Activated CD4-positive, alpha-beta T cell treated with anti-CD3 and anti-CD28 coated beads, Interleukin-2, amount 10 ng/mL, durations not matched to agents 24 days and 14 days (primary cell): ENCODE results near the gene SMIM31. TPM values are rescaled to one million over a fixed set of nuclear protein-coding genes. Genes with fewer than 3 reads are reported as not detected.

Source experiments
- DNase-seq: peaks from one replicate; pipeline ENCODE4 v3.0.0; 2022
- H3K27ac Mint-ChIP-seq: one replicate; pipeline ENCODE4 v1.8.0; 2022; ENCODE audit warnings: mild to moderate bottlenecking, mixed read lengths
- H3K27me3 Mint-ChIP-seq: one replicate; pipeline ENCODE4 v1.8.0; 2022; ENCODE audit warnings: mixed read lengths
- H3K36me3 Mint-ChIP-seq: one replicate; pipeline ENCODE4 v1.8.0; 2022; ENCODE audit warnings: low read depth, mild to moderate bottlenecking, mixed read lengths
- H3K4me1 Mint-ChIP-seq: one replicate; pipeline ENCODE4 v1.8.0; 2021; ENCODE audit warnings: mixed read lengths
- H3K4me3 Mint-ChIP-seq: one replicate; pipeline ENCODE4 v1.8.0; 2022; ENCODE audit warnings: mild to moderate bottlenecking, moderate library complexity, mixed read lengths
- H3K9me3 Mint-ChIP-seq: one replicate; pipeline ENCODE4 v1.8.0; 2021; ENCODE audit warnings: mixed read lengths
- intact Hi-C: fragments of 100-400 bp; cut with micrococcal nuclease; formaldehyde crosslinking; loops from one replicate; pipeline ENCODE4 v1.15.1; 2023
- total RNA-seq: library from RNA; stranded (reverse); gene quantifications from 2 replicates; pipeline ENCODE4 v1.2.3, GENCODE V29; 2022

Gene SMIM31
- total RNA-seq, 1 donor from 2014 or later = not detected

DNA sequence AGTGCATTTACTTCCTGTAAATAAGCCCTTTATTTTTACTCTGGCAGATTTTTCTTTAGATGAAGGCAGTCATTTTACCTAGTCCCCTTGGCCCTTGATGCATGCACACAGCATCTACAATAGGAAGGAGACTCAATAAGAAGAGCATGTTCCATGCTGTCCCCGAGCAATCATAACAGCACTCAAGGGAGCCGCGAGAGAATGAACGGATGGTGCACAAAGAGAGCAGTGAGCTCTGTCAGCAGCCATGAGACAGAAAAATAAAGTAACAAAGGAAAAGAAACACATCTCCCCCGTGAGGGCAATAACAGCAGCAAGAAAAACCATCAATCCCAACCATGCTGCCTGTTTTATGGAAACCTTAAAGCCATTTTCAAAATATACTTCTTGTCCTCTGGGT, 11.9 kb downstream of the SMIM31 start:
- intact Hi-C loops = no loop called here
- no peaks in the 10 kb centered on the region for H3K9me3 Mint-ChIP-seq
- DNase-seq = no peak
- no peaks in the 10 kb centered on the region for H3K4me1 Mint-ChIP-seq
- H3K27me3 Mint-ChIP-seq = peaks cover 9% of the 10 kb centered on the region
- H3K36me3 Mint-ChIP-seq = no peaks in the 10 kb centered on the region
- H3K27ac Mint-ChIP-seq = no peak overlapping the region
- no peak overlapping the region for H3K4me3 Mint-ChIP-seq

GRCh38 chr4:164768516-164768915, 14.6 kb downstream of the SMIM31 start:
- H3K27ac Mint-ChIP-seq = no peak overlapping the region
- DNase-seq = no peak
- H3K36me3 Mint-ChIP-seq = no peaks in the 10 kb centered on the region
- H3K4me3 Mint-ChIP-seq = no peak overlapping the region
- no peaks in the 10 kb centered on the region for H3K9me3 Mint-ChIP-seq
- intact Hi-C loops = no loop called here
- peaks cover 7% of the 10 kb centered on the region for H3K27me3 Mint-ChIP-seq
- H3K4me1 Mint-ChIP-seq = no peaks in the 10 kb centered on the region

DNA sequence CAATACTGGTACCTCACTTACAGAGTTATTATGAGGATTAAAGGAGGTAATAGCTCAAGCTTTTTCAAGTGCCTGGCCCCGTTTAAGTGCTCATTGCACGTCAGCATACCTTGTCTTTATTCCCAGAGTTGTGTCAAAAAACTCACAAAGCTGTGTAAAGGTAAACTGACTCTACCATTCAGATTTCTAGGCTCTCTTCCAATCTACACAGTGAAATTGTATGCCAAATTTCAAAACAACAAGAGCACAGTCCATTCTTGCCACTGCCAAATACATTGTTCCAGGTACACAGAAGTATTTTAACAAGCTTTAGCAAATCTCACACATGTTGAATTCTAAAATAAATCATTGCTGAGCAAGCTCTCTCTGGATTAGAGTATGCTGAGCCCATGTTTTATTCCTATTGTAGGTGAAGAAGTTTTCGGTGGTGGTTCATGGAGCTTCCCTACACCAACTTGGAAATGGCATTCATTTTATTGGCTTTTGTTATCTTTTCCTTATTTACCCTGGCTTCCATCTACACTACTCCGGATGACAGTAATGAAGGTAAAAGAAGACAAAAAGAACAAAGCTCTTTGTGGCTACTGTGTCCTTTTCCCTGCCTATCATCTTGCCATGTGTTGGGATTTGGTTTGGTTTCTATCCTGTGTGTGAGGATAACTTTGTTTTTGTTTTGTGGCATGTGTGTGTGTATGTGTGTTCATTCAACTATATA, 16.2 kb downstream of the SMIM31 start:
- Mint-ChIP-seq H3K27ac (no peak overlapping the region), H3K4me3 (no peak overlapping the region), H3K4me1 (no peaks in the 10 kb centered on the region), H3K9me3 (no peaks in the 10 kb centered on the region), H3K36me3 (no peaks in the 10 kb centered on the region), H3K27me3 (peaks cover 9% of the 10 kb centered on the region)
- DNase-seq = no peak
- intact Hi-C loops = loop anchor here (5.0 kb wide), 1 partner anchor 692 kb away; no protein-coding TSS in a partner anchor

DNA sequence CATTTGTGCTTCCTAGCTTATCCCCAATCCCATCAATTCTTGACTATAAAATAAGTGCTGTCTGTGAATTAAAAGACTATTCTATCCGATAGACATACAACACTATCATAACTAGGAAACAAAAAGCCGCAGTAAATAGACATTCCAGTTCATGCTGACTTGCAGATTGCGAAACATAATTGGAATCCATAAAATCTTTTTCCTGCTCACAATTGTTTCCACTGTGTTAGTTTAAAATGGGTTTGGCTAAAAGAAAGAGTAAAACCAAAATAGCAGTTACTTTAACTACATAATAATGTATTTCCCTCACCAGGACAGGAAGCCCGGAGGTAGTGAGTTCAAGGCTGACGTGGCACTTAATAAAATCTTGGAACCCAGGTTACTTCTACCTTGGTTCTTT, 17.2 kb downstream of the SMIM31 start:
- Mint-ChIP-seq H3K27me3 (peaks cover 7% of the 10 kb centered on the region), H3K27ac (no peak overlapping the region), H3K4me3 (no peak overlapping the region), H3K9me3 (no peaks in the 10 kb centered on the region), H3K36me3 (no peaks in the 10 kb centered on the region), H3K4me1 (no peaks in the 10 kb centered on the region)
- intact Hi-C loops = loop anchor here (5.0 kb wide), 1 partner anchor 691 kb away; no protein-coding TSS in a partner anchor
- no peak for DNase-seq

DNA sequence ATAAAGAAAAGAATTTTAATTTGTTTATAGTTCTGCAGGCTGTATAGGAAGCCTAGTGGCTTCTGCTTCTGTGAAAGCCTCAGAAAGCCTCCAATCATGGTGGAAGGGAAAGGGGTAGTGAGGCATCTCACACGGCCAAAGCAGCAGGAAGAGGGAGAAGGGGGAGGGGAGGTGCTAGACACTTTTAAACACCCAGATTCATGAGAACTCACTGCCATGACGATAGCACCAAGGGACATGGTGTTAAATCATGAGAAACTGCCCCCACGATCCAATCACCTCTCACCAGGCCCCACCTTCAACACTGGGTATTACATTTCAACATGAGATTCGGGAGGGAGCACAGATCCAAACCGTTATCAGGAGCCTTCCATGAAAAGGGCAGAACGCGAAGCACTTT, 18.1 kb downstream of the SMIM31 start:
- Mint-ChIP-seq H3K9me3 (no peaks in the 10 kb centered on the region), H3K36me3 (no peaks in the 10 kb centered on the region), H3K4me1 (no peaks in the 10 kb centered on the region), H3K27me3 (peaks cover 2% of the 10 kb centered on the region), H3K4me3 (no peak overlapping the region), H3K27ac (no peak overlapping the region)
- intact Hi-C loops = loop anchor here (5.0 kb wide), 1 partner anchor 690 kb away; no protein-coding TSS in a partner anchor
- DNase-seq = no peak

DNA sequence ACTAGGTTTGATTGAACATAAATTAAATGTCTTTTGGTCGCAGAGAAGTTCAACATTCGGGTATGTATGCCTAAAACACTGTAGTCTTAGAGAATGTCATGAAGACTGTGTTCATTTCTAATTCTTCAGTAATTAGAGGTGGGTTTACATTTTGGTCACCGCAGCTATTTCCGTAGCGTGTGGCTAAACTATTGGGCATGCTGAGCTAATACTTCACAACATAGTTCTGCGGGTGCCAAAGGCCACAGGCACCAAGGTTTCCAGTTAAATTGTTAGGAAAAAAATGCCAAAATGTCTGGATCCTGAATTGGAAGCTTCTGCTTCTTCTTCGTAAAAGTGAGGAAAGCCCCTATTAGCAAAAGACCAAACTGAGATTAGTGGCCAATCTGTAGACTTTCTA, 25.1 kb downstream of the SMIM31 start:
- no peak for DNase-seq
- H3K36me3 Mint-ChIP-seq = no peaks in the 10 kb centered on the region
- intact Hi-C loops = no loop called here
- H3K27me3 Mint-ChIP-seq = peaks cover 7% of the 10 kb centered on the region
- H3K9me3 Mint-ChIP-seq = no peaks in the 10 kb centered on the region
- H3K4me1 Mint-ChIP-seq = no peaks in the 10 kb centered on the region
- H3K4me3 Mint-ChIP-seq = no peak overlapping the region
- H3K27ac Mint-ChIP-seq = no peak overlapping the region

GRCh38 chr4:164779811-164780216, 25.9 kb downstream of the SMIM31 start:
- H3K36me3 Mint-ChIP-seq = no peaks in the 10 kb centered on the region
- peak; percentile 74 for DNase-seq
- no peaks in the 10 kb centered on the region for H3K9me3 Mint-ChIP-seq
- H3K27me3 Mint-ChIP-seq = peaks cover 7% of the 10 kb centered on the region
- no peaks in the 10 kb centered on the region for H3K4me1 Mint-ChIP-seq
- no peak overlapping the region for H3K27ac Mint-ChIP-seq
- intact Hi-C loops = loop anchor here (2.0 kb wide), 1 partner anchor 315 kb away; no protein-coding TSS in a partner anchor
- H3K4me3 Mint-ChIP-seq = no peak overlapping the region

GRCh38 chr4:164780839-164781238, 26.9 kb downstream of the SMIM31 start:
- Mint-ChIP-seq H3K27ac (no peak overlapping the region), H3K4me1 (no peaks in the 10 kb centered on the region), H3K36me3 (no peaks in the 10 kb centered on the region), H3K4me3 (no peak overlapping the region), H3K27me3 (peaks cover 4% of the 10 kb centered on the region), H3K9me3 (no peaks in the 10 kb centered on the region)
- no peak for DNase-seq
- intact Hi-C loops = loop anchor here (2.0 kb wide), 1 partner anchor 314 kb away; no protein-coding TSS in a partner anchor

DNA sequence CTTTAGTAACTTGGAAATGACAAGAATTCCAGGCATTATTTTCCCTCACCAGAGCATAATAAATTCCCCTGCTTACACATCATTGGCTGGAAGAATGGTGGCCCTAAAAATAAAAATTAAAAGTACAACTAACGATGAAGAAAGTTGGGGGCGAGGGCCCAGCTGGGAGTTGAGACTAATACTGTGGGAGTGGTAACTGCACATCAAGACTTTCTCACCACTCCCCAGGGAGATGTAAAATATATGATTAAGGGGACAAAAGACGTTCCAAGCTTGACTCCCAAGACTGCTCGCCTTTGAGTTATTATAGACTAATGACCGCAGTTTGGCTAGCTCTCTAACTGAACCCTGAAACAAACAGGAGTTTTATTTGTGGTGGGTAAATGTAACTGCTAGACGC, 30.0 kb downstream of the SMIM31 start:
- H3K9me3 Mint-ChIP-seq = no peaks in the 10 kb centered on the region
- intact Hi-C loops = no loop called here
- DNase-seq = no peak
- no peaks in the 10 kb centered on the region for H3K27me3 Mint-ChIP-seq
- no peak overlapping the region for H3K4me3 Mint-ChIP-seq
- no peak overlapping the region for H3K27ac Mint-ChIP-seq
- no peaks in the 10 kb centered on the region for H3K4me1 Mint-ChIP-seq
- no peaks in the 10 kb centered on the region for H3K36me3 Mint-ChIP-seq

- intact Hi-C loops = no loop called here
- no peaks in the 10 kb centered on the region for H3K36me3 Mint-ChIP-seq
- DNase-seq = no peak
- H3K4me1 Mint-ChIP-seq = no peaks in the 10 kb centered on the region
- H3K4me3 Mint-ChIP-seq = no peak overlapping the region
- no peaks in the 10 kb centered on the region for H3K27me3 Mint-ChIP-seq
- no peak overlapping the region for H3K27ac Mint-ChIP-seq
- H3K9me3 Mint-ChIP-seq = no peaks in the 10 kb centered on the region
Measured at GRCh38 chr4:164789047-164789446, 35.1 kb downstream of the SMIM31 start.

DNA sequence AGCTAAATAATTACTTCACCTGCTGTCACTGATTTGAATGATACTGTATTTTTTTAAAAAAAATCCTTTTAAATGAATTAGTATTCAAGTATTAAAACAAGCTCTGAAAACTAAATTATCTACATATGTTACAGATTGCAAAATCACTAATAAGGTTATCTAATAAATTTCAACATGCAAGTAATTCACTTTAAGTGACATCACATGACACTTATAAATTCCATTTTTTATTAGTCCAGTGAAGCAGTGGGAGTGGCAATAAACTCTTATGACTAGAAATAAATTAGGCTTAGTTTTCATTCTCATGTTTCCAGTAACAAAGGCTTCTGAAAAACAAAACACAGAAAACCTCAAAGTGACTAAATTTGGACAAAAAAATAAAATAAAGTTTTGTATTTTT, 36.3 kb downstream of the SMIM31 start:
- Mint-ChIP-seq H3K36me3 (no peaks in the 10 kb centered on the region), H3K4me3 (no peak overlapping the region), H3K9me3 (no peaks in the 10 kb centered on the region), H3K27me3 (no peaks in the 10 kb centered on the region), H3K27ac (no peak overlapping the region), H3K4me1 (no peaks in the 10 kb centered on the region)
- DNase-seq = no peak
- intact Hi-C loops = no loop called here

DNA sequence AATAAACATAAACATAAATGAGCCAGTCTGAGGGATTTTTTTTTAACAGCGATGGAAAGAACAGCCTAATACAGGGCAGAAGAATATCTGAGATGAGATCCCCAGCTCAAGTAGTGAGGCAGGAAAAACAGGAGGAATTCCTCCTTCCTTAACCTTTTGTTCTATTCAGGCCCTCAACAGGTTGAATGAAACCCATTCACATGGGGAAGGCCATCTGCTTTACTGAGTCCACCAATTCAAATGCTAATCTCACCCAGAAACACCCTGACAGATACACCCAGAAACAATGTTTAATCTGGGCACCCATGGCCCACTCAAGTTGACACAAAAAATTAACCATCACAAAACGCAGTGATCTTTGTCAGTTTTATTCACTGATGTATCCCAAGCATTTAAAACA, 45.5 kb downstream of the SMIM31 start:
- Mint-ChIP-seq H3K27ac (no peak overlapping the region), H3K4me1 (no peaks in the 10 kb centered on the region), H3K27me3 (no peaks in the 10 kb centered on the region), H3K9me3 (no peaks in the 10 kb centered on the region), H3K36me3 (no peaks in the 10 kb centered on the region), H3K4me3 (no peak overlapping the region)
- intact Hi-C loops = no loop called here
- no peak for DNase-seq

GRCh38 chr4:164800786-164801185, 46.9 kb downstream of the SMIM31 start:
- Mint-ChIP-seq H3K4me3 (no peak overlapping the region), H3K27me3 (no peaks in the 10 kb centered on the region), H3K4me1 (no peaks in the 10 kb centered on the region), H3K9me3 (no peaks in the 10 kb centered on the region), H3K36me3 (no peaks in the 10 kb centered on the region), H3K27ac (no peak overlapping the region)
- intact Hi-C loops = no loop called here
- DNase-seq = no peak

DNA sequence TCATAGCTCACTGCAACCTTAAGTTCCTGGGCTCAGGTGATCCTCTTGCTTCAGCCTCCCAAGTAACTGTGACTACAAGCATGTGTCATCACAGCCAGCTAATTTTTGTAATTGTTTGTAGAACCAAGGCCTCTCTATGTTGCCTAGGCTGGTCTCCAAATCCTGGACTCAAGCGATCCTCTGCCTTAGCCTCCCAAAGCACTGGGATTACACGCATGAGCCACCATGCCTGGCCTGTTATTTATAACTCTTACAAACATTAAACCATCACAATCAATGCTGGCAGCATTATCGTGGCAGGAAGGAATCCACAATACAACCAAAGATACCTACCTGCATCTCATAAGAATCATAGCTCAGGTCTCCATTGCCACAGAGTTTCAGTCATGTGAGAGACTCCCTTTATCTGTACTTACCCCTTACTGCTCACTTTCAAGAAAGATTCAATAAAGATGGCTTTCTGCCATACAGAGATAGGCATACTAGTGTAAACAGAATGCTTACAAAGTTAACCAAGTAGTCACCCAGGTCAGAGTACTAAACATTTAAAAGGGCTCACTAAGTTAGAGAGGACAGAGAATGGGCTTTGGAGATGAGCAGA, 48.5 kb downstream of the SMIM31 start:
- intact Hi-C loops = no loop called here
- no peaks in the 10 kb centered on the region for H3K9me3 Mint-ChIP-seq
- DNase-seq = no peak
- no peaks in the 10 kb centered on the region for H3K27me3 Mint-ChIP-seq
- no peak overlapping the region for H3K4me3 Mint-ChIP-seq
- H3K4me1 Mint-ChIP-seq = no peaks in the 10 kb centered on the region
- no peak overlapping the region for H3K27ac Mint-ChIP-seq
- H3K36me3 Mint-ChIP-seq = no peaks in the 10 kb centered on the region
